ENCODE measurements around the gene C17orf78.
"Not testable (repeated sequence)": the region's sequence is repeated elsewhere in the genome, so short reads cannot be mapped to it uniquely, and the experiment has no call there.

- not testable (repeated sequence) for TF ChIP-seq CTCF, POLR2A (IDR thresholded peaks at IDR 0.05)
Observed at GRCh38 chr17:37408145-37408479, 32.3 kb downstream of the C17orf78 start.
